Stimulated activated CD4-positive, alpha-beta T cell treated with anti-CD3 and anti-CD28 coated beads, Interleukin-4, amount 100 ng/mL, for 1 hour (primary cell): ENCODE results near the gene CMSS1.

Experiments used
- DNase-seq: peaks from one replicate; pipeline ENCODE4 v3.0.0-alpha.2; 2020

CMSS1 gene

DNA sequence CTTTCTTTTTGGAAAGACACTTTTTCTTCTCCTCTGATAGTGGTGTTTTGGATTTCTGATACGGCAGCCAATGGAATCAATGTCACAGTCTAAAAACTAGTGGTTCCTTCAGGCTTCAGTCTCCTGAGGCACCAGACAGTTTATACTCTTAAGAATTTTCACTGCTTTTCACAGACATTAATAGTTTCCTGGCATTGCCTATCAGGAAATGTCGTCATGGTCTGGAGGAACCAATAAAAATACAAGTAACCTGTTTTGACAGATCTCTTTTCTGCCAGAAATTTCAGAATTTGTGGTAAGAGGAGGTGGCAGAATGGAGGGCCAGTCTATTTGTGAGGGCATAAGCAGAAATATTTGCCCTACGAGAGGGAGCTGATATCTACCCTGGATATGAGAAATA, 251.8 kb downstream of the CMSS1 start:
- no peak for DNase-seq

DNA sequence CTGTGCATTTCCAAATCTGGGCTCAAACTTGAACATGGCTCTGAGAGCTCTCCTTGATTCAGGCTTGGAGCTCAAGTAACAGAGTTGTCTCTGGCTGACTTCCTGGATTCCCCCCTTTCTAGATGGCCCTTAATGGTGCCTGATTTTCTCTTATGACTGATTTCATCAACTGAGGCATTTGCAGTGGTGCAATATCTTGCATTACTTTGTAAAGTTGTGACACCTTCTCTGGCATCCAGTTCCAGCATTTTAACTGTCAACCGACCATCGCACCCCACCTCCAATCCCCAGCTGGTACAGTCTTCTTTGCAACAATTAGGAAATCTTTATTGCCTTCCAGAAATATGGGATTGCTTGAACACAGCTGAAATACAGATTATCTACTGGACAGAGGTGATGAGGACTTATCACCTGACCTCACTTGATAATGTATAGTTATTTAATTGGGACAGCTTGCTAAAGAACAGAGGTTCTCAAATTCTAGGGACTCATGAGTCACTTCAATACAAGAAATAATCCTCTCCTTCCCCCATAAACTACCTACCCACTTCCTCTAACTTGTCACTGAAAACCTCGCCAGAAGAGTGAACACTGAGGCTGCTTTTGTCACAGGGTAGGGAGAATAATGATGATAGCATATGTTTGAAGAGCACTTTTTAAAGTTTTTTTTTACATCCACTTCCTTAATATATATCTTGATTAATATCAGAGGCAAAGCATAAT, 254.8 kb downstream of the CMSS1 start:
- no peak for DNase-seq

DNA sequence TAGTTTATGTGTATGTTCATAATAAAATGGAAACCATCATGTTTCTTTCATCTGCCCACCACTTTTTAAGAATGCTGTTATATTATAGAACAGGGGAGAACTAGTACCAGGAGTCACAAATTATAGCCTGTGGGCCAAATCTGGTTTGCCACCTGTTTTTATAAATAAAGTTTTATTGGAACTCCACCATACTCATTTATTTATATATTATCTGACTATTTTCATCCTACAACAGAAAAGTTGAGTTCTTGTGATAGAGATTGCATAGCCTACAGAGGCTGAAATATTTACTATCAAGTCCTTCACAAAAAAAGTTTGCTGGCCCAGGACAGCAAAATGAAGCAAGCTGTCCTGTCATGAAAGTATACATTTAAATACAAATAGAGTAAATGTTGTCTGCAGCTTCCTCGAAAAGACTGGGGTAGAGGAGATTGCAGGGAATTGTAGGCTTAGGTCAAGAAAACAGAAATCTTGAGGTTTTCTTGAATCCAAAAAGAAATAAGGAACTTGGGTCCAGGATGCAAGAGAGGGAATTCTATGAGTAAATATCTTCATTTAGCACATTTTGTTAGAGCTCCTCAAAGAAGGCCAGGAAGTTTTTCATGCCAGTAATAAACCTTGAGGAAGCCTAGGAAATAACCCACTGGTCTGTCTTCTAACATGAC, 255.5 kb downstream of the CMSS1 start:
- DNase-seq = no peak

DNA sequence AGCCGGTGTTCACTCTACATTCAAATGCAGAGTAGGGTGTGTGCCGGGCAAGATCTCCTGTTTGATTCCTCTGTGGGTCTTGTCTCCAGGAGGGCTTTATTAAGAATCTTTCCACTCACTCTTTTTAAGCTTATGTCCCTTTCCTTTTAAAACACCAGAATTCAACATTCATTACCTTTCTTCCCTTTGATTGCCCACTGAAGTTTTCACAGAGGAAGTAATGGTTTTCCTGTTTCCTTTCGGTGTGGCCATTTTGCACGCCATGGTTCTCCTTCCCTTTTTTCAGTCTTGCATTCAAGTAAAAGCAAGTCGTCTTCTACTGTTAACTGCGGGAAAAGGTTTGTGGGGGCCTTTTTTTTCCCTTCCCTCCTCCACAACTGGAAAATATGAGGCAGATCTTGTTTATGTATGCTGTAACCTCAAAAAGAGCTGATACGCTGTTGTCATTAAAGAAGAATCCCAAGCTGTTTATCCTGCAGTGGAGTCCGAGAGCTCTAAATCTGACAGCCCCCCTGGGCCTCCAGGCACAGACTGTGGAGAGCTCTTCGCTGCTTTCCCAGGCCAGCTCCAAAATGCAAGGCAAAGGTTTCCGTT, 256.1 kb downstream of the CMSS1 start:
- DNase-seq = no peak

DNA sequence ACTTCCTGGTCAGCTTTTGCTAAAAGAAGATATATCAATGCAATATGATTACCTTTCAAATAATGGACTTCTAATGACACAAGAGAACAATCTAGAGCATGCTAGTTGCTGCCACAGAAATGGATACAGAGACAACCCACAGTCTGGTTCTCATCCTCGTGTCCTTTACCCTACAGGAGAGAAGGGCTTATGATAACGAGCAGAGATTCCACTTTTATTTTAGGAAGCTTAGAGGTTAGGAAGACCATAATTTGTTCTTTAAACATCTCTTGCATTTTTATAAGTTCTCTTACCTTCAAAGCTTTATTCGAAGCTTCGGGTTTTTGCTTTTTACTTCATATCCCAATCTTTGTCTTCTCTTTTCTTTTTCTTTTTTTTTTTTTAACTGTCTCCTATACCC, 257.5 kb downstream of the CMSS1 start:
- no peak for DNase-seq

- no peak for DNase-seq
Observed at GRCh38 chr3:100075851-100076730, 258.4 kb downstream of the CMSS1 start.

DNA sequence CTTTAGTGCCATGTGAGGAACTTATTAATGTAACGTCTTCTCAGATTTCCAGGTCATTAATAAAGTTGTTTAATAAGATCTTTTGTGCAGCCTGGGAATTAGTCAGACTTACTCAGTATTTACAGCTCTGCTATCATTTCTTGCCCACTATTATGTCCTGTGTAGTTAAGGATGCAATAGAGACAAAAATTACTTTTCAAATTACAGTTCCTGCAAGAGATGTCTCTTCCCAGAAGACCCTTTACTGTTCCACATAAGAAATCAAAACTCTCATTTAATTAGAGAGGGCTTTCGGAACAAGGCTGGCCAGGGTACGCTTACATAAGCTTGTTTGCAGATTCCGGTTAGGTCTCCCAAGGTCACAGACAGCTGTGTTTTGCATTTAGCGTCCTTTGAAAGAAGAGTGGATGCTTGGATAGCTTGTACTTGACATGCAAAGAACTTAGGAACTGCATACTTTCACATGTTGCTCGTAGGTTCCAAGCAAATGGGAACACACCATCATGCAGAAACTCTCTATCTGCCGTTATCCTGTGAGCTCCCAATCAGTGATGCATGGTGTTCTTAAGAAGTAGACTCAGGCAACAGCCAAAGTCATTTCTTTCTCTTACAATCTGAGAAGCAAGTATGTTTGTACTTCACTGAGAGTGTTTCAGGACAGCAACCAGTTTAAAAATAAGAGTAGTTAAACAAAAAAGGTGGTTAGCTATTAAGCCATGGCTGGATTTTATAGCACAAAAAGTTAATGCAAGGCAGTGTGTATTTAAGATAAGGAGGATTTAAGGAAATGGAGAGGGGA, 259.3 kb downstream of the CMSS1 start:
- DNase-seq = no peak

- DNase-seq = no peak
Observed at GRCh38 chr3:100079328-100079727, 261.7 kb downstream of the CMSS1 start.

GRCh38 chr3:100080573-100080972, 262.9 kb downstream of the CMSS1 start:
- DNase-seq = no peak

GRCh38 chr3:100081311-100081710, 263.6 kb downstream of the CMSS1 start:
- DNase-seq = no peak

DNA sequence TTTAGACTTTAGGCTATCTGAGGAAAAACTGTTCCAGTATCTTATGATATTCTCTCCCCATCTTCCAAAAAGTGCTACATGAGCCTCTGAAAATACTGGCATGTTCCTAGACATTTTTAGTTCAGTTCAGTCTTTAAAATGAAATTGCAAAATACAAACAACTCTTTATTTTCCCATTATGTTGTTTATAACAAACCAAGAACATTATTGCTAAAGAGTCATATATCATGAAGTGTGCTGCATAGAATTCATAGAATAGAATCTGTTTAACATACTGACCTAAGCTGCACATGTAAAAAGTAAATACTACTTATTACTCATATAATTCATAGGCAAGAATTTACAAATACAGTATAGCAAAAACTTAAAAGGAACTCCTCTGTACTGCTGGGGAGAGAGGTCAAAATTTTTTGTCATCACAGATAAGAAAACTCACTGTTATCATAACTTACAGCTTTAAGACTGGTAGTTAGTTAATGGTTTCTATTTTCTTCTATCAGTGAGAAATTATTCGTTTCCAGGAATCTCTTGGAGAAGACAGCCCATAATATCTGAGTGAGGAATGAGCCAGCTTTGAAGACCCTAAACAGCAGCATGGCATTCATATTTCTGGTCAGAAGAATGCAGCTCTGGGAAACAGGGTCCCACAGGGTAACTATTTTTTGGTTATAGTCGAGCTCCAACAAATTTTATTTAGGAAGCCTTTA, 264.5 kb downstream of the CMSS1 start:
- DNase-seq = no peak

- DNase-seq = no peak
Observed at GRCh38 chr3:100082714-100083113, 265.1 kb downstream of the CMSS1 start.

DNA sequence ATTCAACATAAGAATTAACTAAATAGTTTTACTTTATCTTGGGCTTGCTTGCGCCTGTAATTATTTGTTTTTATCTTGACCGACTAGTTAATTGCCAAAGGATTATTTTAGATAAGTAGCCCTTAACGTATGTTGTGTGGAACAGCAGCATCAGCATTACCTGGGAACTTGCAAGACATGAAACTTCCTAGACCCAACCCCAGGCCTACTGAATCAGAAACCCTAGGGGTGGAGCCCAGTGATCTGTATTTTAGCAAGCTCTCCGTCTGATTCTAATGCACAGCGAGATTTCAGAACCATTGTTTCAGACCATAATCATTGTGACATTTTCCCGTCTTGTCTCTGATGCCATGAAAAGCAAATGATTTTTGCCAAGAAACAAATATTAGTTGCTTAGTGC, 265.5 kb downstream of the CMSS1 start:
- no peak for DNase-seq

- DNase-seq = no peak
Observed at GRCh38 chr3:100084100-100084806, 266.6 kb downstream of the CMSS1 start.

DNA sequence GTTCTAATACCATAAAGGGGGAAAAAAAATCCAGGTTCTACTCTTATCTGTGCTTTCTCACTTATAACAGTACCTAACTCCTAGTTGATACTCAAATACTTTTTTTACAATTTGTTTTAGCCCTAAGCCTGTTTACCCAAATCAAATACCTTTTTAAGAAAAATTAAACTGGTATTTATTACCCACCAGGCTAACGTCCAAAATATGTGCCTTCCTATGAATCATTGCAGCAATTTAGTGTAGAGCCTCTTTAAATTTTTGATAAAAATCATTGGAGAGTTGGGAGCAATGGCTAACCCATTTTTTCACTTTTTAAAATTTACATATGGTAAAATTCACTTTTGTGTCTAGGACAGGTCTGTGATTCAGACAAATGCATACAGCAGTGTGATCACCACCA, 268.7 kb downstream of the CMSS1 start:
- DNase-seq = no peak

DNA sequence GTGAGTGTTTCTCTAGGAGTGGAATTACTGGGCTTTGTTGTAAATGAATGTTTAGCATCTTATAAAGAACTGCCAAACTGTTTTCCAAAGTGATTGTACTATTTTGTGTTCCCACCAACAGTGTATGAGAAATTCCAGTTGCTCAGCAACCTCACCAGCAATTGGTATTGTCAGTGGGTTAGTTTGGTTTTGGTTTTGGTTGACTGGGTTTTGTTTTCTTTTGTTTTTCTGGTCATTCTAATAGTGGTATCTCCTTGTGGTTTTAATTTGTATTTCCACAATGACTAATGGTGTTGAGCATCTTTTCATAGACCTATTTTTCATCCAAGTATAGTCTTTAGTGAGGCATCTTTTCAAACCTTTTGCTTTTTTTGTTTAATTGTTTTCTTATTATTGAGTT, 269.5 kb downstream of the CMSS1 start:
- no peak for DNase-seq

DNA sequence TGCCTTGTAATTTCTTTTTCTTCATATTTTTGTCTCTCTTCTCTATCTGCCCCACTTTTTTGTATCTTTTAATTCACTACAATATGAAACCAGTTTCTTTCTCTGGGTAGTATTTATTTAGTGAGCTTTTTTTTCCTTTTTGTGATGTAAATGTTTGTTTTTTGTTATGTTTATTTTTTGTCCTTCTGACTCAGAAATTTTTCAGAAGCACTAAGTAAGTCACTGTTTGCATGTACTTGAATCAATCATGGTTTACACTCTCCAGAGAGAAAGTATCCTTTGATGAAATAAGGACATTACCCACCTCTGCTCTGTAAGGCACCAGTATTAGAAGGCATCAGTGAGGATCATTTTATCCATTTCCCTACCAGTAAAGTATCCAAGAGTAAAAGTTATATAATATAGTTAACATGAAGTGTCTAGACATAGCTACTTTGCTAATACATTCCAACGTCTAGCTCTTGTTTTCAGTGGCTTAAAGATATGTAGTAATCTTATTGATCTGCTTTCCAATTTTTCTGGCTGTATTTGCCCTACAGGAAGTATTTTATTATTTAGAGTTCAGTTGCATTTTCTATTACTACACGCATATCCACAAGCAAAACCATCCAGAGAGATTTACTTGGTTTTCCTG, 271.2 kb downstream of the CMSS1 start:
- DNase-seq = no peak

DNA sequence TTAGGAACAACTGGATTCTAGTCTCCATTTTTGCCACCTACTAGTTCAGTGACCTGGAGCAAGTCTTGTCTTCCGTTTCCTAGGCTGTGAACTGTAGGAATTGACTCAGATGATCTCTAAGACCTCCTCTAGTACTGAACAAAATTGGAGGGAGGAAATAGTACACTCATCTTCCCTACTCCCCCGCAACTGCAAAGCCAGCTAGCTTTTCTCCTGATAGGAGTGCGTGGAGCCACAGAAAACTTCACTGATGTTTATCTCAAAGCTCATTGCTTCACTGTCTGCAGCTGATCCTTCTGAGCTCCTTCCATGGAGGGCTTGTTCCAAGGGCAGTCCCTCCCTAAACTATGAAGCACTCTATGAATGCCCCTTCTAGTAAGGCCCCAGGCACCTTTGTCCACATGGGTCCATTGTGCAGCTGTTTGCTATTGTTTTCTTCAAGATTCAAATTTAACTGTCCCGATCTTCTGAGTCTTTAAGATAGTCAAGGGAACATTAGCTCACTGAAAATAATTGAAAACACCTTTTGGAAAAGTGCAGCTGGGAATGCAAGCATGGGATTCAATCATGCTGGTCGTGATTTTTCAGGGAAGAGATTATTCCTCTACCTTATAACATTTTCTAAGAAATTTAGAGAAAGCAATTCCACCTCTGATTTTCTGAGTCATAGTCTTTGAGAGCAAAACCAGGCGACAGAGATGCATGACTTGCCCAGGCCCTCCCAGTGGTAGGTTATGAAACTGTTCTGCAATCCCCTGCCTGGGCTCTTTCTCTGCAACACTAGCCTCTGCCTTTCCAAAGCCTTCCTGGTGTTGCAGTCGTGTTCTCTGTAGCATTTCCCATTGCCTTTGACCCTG, 272.4 kb downstream of the CMSS1 start:
- no peak for DNase-seq

GRCh38 chr3:100090669-100091005, 273.0 kb downstream of the CMSS1 start:
- DNase-seq = no peak

DNA sequence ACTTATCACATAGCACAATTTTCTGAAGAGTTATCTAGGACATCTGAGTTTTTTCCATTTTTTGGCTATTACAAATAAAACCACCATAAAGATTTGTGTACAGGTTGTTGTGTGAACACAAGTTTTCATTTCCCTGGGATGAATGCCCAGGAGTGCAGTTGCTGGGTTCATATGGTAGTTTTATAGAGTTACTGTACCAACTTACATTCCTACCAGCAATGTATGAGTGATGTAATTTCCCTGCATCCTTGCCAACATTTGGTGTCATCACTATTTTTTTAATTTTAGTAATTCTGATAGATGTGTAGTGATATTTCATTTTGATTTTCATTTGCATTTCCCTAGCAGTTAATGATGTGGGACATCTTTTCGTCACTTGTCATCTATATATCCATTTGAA, 276.2 kb downstream of the CMSS1 start:
- DNase-seq = no peak
